Nasal cavity respiratory epithelium epithelial cell of viscerocranial mucosa (primary cell): ENCODE data around the gene PIGH. TPM values are rescaled to one million over a fixed set of nuclear protein-coding genes. Genes with fewer than 3 reads are reported as not detected.

Experiments
- total RNA-seq: library from RNA; depleted of rRNA; stranded (reverse); fragments of >200 nt; gene quantifications from 2 replicates; pipeline ENCODE4 v1.2.3, GENCODE V29; 2014

PIGH gene, protein sequence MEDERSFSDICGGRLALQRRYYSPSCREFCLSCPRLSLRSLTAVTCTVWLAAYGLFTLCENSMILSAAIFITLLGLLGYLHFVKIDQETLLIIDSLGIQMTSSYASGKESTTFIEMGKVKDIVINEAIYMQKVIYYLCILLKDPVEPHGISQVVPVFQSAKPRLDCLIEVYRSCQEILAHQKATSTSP
- total RNA-seq, result 20.2 and 26.0 TPM in 2 replicates

DNA sequence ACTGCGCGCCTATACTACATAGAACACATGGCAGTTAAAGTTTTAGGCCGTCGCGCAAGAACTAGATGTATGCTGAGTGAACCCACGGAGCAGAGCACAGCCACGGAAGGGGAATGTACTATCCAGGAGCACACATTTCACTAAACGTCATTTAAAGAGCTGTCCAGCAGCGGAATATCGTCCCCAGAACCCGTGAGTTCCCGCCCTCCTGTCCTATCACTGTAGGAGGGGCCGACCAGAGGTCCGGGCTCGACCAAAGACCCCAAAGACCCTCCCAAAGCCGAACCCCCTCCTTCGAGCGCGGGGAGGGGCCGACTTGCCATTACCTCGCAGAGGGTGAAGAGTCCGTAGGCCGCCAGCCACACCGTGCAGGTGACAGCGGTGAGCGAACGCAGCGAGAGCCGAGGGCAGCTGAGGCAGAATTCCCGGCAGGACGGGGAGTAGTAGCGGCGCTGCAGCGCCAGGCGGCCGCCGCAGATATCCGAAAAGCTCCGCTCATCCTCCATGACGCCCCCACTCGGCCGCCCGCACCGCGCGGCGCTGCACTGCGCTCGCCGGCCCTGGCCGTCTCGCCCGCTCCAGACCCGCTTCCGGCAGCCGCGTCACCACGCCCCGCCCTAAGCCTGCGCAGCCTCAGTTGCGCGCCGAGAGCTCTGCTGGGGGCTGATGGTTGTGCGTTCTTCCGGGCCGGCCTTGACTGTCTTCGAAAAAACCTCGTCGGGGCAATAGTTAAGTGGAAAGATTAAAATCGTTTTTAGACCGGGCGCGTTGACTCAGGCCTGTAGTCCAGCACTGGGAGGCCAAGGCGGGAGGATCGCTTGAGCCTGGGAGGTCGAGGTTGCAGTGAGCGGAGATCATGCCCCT lies at the start of gene PIGH:
Gene PIGH, minus strand, starts transcription at position 571 of the 864 bp plus-strand sequence. Its CDS starts 65 bp downstream, at position 506.

GRCh38 chr14:67619446-67620216 lies 19.6 kb upstream of the PIGH start, which contains the start of gene ARG2:
Gene ARG2 (plus strand): TSS chr14:67619920. CDS start chr14:67619978, 58 bp downstream.

Other genes with a start within 250 kb of the PIGH start
- 108 and 109 TPM in 2 replicates for gene ATP6V1D, start 240.5 kb downstream of the PIGH start, total RNA-seq
- 336 and 349 TPM in 2 replicates for gene EIF2S1, start 239.9 kb downstream of the PIGH start, total RNA-seq
- 27.8 and 50.2 TPM in 2 replicates for gene PLEK2, start 188.1 kb downstream of the PIGH start, total RNA-seq
- 0.68 and 4.8 TPM in 2 replicates for gene TMEM229B, start 111.5 kb downstream of the PIGH start, total RNA-seq
- gene PLEKHH1, start 67.0 kb downstream of the PIGH start, total RNA-seq, result 2.7 and 5.5 TPM in 2 replicates
- 26.7 and 112 TPM in 2 replicates for gene ARG2, start 19.7 kb upstream of the PIGH start, total RNA-seq
- gene VTI1B, start 74.4 kb upstream of the PIGH start, total RNA-seq, result 58.4 and 64.9 TPM in 2 replicates
- 133 and 140 TPM in 2 replicates for gene RDH11, start 95.5 kb upstream of the PIGH start, total RNA-seq
- 0.78 and 1.4 TPM in 2 replicates for gene RDH12, start 101.6 kb upstream of the PIGH start, total RNA-seq
- 15.7 and 24.6 TPM in 2 replicates for gene ZFYVE26, start 216.3 kb upstream of the PIGH start, total RNA-seq
- gene RAD51B, start 219.5 kb upstream of the PIGH start, total RNA-seq, result 9.9 and 17.2 TPM in 2 replicates